Fibroblast of the aortic adventitia (primary cell): Measurements from ENCODE around the gene RAB43. TPM values are rescaled to one million over a fixed set of nuclear protein-coding genes. Genes with fewer than 3 reads are reported as not detected.
"Not testable (repeated sequence)": the region's sequence is repeated elsewhere in the genome, so short reads cannot be mapped to it uniquely, and the experiment has no call there.

Experiments used
- DNase-seq: peaks from one replicate; pipeline ENCODE4 v3.0.0-alpha.2; 2010; ENCODE audit warnings: low read depth
- H3K4me3 ChIP-seq: 2 replicates; pipeline ENCODE4 v1.5.1; 2011; ENCODE audit warnings: low read depth, mild to moderate bottlenecking, control low read depth, low read length, moderate library complexity
- CTCF ChIP-seq: IDR thresholded peaks from 2 replicates; pipeline ENCODE4 v1.5.1; 2011; ENCODE audit warnings: mild to moderate bottlenecking, low read length, control low read depth, inconsistent platforms; ENCODE audit not compliant: insufficient read depth
- total RNA-seq: library from RNA; depleted of rRNA; stranded (reverse); fragments of >200 nt; gene quantifications from 2 replicates; pipeline ENCODE4 v1.2.3, GENCODE V29; 2012; ENCODE audit warnings: low replicate concordance

The RAB43 gene
- total RNA-seq, 1 donor: 5.1 TPM

DNA sequence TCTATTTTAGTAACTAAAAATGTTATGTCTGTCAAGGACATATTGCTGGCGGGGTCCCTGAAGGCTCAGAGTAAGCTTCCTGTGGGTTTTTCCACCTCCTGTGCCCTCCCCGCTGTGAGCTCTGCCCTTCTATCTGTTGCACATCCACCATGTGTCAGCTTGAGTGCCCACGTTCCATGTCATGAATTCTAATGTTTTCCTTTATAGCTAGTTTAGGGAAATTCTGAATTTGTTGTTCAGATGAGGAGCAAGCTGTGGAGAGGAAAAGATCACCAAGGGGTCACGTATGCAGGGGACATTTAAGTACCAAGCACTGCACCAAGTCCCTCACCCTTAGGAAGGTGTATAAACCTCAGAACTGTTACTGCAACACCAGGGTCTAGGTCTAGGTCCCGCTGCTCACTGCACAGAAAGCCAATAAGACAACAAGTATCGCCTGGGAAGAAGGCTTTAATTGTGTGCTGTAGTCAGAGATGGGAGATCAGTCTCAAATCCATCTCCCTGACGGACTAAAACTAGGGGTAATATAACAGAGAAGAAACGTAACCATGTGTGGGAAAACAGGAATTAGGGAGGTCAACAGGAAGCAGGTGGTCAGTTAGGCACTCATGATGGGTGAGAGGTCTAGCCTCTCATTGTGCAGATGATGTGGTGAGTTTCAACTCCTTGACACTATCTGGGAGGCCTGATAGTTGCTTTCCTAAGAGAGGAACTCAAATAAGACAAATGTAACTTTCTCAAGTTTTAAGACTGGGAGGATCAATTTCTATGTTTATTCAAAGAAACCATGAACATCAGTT lies 51.3 kb downstream of the RAB43 start:
- H3K4me3 ChIP-seq: no peak overlapping the region
- no peak for TF ChIP-seq CTCF
- DNase-seq: no peak

DNA sequence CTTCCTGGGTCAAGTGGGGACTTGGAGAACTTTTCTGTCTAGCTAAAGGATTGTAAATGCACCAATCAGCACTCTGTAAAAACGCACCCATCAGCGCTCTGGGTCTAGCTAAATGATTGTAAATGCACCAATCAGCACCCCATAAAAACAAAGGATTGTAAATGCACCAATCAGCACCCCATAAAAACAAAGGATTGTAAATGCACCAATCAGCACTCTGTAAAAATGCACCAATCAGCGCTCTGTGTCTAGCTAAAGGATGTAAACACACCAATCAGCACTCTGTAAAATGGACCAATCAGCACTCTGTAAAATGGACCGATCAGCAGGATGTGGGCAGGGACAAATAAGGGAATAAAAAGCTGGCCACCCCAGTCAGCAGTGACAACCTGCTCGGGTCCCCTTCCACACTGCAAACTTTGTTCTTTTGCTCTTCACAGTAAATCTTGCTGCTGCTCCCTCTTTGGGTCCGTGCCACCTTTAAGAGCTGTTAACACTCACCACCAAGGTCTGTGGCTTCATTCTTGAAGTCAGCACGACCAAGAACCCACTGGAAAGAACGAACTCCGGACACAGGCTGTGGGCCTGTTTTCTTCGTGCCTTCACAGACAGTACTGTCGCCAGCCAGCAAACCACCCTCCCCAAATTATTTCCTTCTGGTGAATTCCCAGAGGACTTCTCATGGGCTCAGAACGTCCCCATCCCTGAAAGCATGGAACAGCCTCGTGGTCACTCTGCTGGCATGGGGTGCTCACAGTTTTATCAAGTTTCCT lies 52.1 kb downstream of the RAB43 start:
- DNase-seq, H3K4me3 ChIP-seq: not testable (repeated sequence)

- H3K4me3 ChIP-seq: no peak overlapping the region
- no peak for TF ChIP-seq CTCF
- DNase-seq: no peak
Measured at GRCh38 chr3:129068291-129068886, 53.2 kb downstream of the RAB43 start.

- not testable (repeated sequence) for DNase-seq, H3K4me3 ChIP-seq
Measured at GRCh38 chr3:129067719-129068118, 53.9 kb downstream of the RAB43 start.

GRCh38 chr3:129065720-129066073 lies 55.9 kb downstream of the RAB43 start:
- TF ChIP-seq CTCF: no peak
- no peak for DNase-seq
- H3K4me3 ChIP-seq: no peak overlapping the region

DNA sequence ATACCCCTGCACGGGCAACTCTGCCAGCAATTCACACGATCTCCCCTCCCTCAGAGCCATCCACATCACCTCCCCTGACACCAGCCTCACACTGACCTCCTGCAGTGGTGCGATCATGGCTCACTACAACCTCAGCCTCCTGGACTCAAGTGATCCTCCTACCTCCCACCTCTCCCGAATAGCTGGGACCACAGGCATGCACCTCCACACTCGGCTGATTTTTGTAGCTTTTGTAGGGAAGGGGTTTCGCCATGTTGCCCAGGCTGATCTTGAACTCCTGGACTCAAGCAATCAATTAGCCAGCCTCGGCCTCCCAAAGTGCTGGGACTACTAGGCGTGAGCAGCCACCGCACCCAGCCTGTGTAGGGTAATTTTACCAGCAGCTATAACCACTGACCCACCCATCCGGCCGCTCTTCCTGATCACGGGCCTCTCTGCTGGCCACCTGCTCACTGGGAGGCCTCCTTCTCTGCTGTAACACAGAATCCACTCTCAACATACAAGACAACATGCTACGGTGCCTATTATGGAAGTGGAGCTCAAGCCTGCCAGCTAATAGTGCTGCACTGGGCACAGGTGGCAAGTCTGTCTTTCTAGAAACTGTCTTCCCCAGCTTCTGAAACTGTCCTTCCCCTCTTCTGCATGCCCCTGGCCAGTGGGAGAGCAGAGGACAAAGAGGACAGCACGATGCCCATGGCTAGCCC lies 56.4 kb downstream of the RAB43 start:
- DNase-seq: no peak
- TF ChIP-seq CTCF: no peak
- no peak overlapping the region for H3K4me3 ChIP-seq

DNA sequence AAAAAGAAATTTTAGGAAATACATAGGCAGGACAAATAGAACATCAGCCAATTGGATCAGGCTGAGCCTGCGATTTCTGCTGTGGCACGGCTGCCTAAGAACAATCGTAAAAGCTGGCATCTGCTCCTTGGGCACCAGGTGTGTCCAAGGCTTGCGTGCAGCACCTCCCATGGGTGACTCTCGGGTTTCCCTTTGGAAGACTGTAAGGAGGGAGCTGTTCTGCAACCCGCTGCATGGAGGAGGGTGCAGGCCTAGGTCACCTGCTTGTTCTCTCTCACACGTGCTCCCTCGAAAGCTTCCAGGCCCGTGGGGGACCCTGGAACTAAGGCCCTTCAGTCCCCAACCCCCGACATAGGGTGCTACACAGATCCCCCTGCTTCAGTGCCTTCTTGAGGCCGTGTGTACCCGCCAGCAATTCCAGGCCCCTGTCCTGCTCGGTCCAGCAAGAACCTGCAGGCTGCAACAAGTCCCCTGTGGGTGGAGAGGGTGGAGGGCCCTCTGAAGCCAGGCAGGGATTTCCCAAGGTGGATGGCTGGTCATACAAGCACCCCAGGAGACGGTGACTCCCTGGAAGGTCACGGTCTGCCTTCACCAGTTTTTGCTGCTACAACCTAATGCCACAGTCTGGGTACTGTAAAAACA lies 57.6 kb downstream of the RAB43 start:
- no peak for DNase-seq
- no peak for TF ChIP-seq CTCF
- no peak overlapping the region for H3K4me3 ChIP-seq
